Activated CD4-positive, alpha-beta T cell treated with anti-CD3 and anti-CD28 coated beads, Interleukin-2, amount 50 U/mL, for 4 hours (primary cell): ENCODE results near the gene BCL2L11.

Experiments
- DNase-seq, 2 experiments: peaks; one replicate each; pipeline ENCODE4 v3.0.0-alpha.2; 2020

BCL2L11 gene

GRCh38 chr2:111118481-111118980, 2.2 kb upstream of the BCL2L11 start:
- DNase-seq: no peak

- peak; percentile 20 to 26 for DNase-seq
These were observed 1.5 kb upstream of the BCL2L11 start for GRCh38 chr2:111118981-111119821.

- DNase-seq: no peak
These were observed 877 bp upstream of the BCL2L11 start for GRCh38 chr2:111119822-111120252.

GRCh38 chr2:111121028-111121827, 514 bp downstream of the BCL2L11 start:
- peak; percentile 29 to 35 for DNase-seq

GRCh38 chr2:111121828-111122630, 1.3 kb downstream of the BCL2L11 start:
- peak; percentile 60 for DNase-seq

GRCh38 chr2:111122631-111123421, 2.1 kb downstream of the BCL2L11 start:
- peak in 1 of 2 experiments; percentile 14 for DNase-seq

- DNase-seq: no peak
These were observed 3.0 kb downstream of the BCL2L11 start for GRCh38 chr2:111123751-111124150.

- DNase-seq: no peak
These were observed 5.9 kb downstream of the BCL2L11 start for GRCh38 chr2:111126581-111126980.

- no peak for DNase-seq
These were observed 6.6 kb downstream of the BCL2L11 start for GRCh38 chr2:111127351-111127750.

- no peak for DNase-seq
These were observed 7.4 kb downstream of the BCL2L11 start for GRCh38 chr2:111128096-111128495.

- no peak for DNase-seq
These were observed 12.9 kb downstream of the BCL2L11 start for GRCh38 chr2:111133603-111134002.

- DNase-seq: no peak
These were observed 13.3 kb downstream of the BCL2L11 start for GRCh38 chr2:111134055-111134454.

GRCh38 chr2:111135237-111135909, 14.7 kb downstream of the BCL2L11 start:
- DNase-seq: no peak

GRCh38 chr2:111135910-111136297, 15.2 kb downstream of the BCL2L11 start:
- no peak for DNase-seq

- DNase-seq: no peak
These were observed 18.1 kb downstream of the BCL2L11 start for GRCh38 chr2:111138839-111139238.

GRCh38 chr2:111139637-111140317, 19.1 kb downstream of the BCL2L11 start:
- DNase-seq: no peak

- DNase-seq: no peak
These were observed 20.1 kb downstream of the BCL2L11 start for GRCh38 chr2:111140815-111141214.

GRCh38 chr2:111142101-111142500, 21.4 kb downstream of the BCL2L11 start:
- no peak for DNase-seq

- DNase-seq: no peak
These were observed 22.6 kb downstream of the BCL2L11 start for GRCh38 chr2:111143107-111143842.

- no peak for DNase-seq
These were observed 23.1 kb downstream of the BCL2L11 start for GRCh38 chr2:111143843-111144198.
